K562 (cell line): Measurements from ENCODE around the gene CCL13. TPM values are rescaled to one million over a fixed set of nuclear protein-coding genes. Genes with fewer than 3 reads are reported as not detected.

ENCODE experiments used
- ATAC-seq: fragments of 200-7000 bp; cut with Tn5 transposase; 3 replicates; pipeline ENCODE4 v1.9.1; 2020; ENCODE audit warnings: moderate library complexity
- BruUV-seq: library from RNA; stranded (reverse); fragments of 400-500 nt; replicated peaks from 2 replicates; lab custom pipeline; 2021; lab: Mats Ljungman, UMichigan
- CTCF ChIA-PET: fragments of 300-600 bp; formaldehyde crosslinking; extraction: SDS; loops from one replicate; lab custom pipeline; 2021; ENCODE audit warnings: low intra/inter-chr PET ratio; lab: Yijun Ruan, JAX
- POLR2A ChIA-PET: fragments of 300-600, 350-650 bp; sonication (Branson Sonifier 250); formaldehyde crosslinking; extraction: SDS; loops from one replicate; lab custom pipeline; 2021; ENCODE audit warnings: antibody characterized with exemption, inconsistent platforms; lab: Yijun Ruan, JAX
- DNase-seq, 4 experiments: peaks; one replicate each; pipeline versions ENCODE4 v3.0.0 to v3.0.0-alpha.2; 2011 to 2018; ENCODE audit warnings: low spot score in 3 of 4, mixed read lengths in 3 of 4; ENCODE audit errors: extremely low read depth in 1 of 4
- FAIRE-seq: peaks from 2 replicates; lab custom pipeline; 2011; peaks lifted over from hg19 to GRCh38; lab: Jason Lieb, UNC
- H2AFZ ChIP-seq: 2 replicates; pipeline ENCODE4 v1.6.0; 2011; ENCODE audit warnings: low read depth, low read length, control low read depth, inconsistent platforms
- H3K27ac ChIP-seq: fragments of 200-600 bp; 3 replicates; pipeline ENCODE4 v1.8.0; 2011; ENCODE audit warnings: low read depth, mild to moderate bottlenecking, control low read depth, inconsistent platforms, low read length, moderate library complexity, mixed read lengths; ENCODE audit errors: extremely low read depth
- H3K27me3 ChIP-seq, 2 experiments: fragments of 300-600 bp in 1 of 2; 2 replicates in 1 of 2; 3 replicates in 1 of 2; pipeline versions ENCODE4 v1.6.0 to v1.8.0; 2011; ENCODE audit warnings: inconsistent platforms in 2 of 2, low read length in 2 of 2, mild to moderate bottlenecking in 1 of 2, mixed read lengths in 1 of 2, moderate library complexity in 1 of 2; ENCODE audit not compliant: control insufficient read depth in 2 of 2, insufficient read depth in 2 of 2
- H3K36me3 ChIP-seq: fragments of 300-600 bp; 3 replicates; pipeline ENCODE4 v1.8.0; 2011; ENCODE audit warnings: mild to moderate bottlenecking, low read length, inconsistent platforms; ENCODE audit not compliant: control insufficient read depth, insufficient read depth
- H3K4me1 ChIP-seq, 2 experiments: fragments of 200-600 bp in 1 of 2; replicated peaks in 1 of 2; 2 replicates in 1 of 2; 3 replicates in 1 of 2; pipeline versions ENCODE4 v1.5.1 to v1.8.0; 2011; ENCODE audit warnings: inconsistent platforms in 2 of 2, low read length in 2 of 2, mild to moderate bottlenecking in 1 of 2, mixed read lengths in 1 of 2, moderate library complexity in 1 of 2; ENCODE audit not compliant: control insufficient read depth in 2 of 2, insufficient read depth in 2 of 2
- H3K4me2 ChIP-seq: 2 replicates; pipeline ENCODE4 v1.6.1; 2011; ENCODE audit warnings: low read length, control low read depth, inconsistent platforms, mixed read lengths; ENCODE audit not compliant: insufficient read depth
- H3K4me3 ChIP-seq: fragments of 200-600 bp; sonication (generic), shearing (Covaris generic); 2 replicates; pipeline ENCODE4 v1.5.1; 2016; ENCODE audit warnings: control low read depth, inconsistent platforms
- H3K79me2 ChIP-seq: fragments of 200-600 bp; 3 replicates; pipeline ENCODE4 v1.8.0; 2011; ENCODE audit warnings: low read length, inconsistent platforms; ENCODE audit not compliant: control insufficient read depth, insufficient read depth
- H3K9ac ChIP-seq, 2 experiments: 2 replicates each; pipeline versions ENCODE4 v1.6.0 to v1.6.1; 2011; ENCODE audit warnings: low read depth in 2 of 2, low read length in 2 of 2, control low read depth in 1 of 2, inconsistent platforms in 1 of 2, mild to moderate bottlenecking in 1 of 2, mixed read lengths in 1 of 2; ENCODE audit not compliant: insufficient read depth in 1 of 2
- H3K9me1 ChIP-seq: one replicate; pipeline ENCODE4 v1.6.0; 2011; ENCODE audit warnings: inconsistent platforms, mild to moderate bottlenecking, low read length, moderate library complexity; ENCODE audit not compliant: control insufficient read depth, insufficient read depth
- H3K9me3 ChIP-seq: replicated peaks from 2 replicates; pipeline ENCODE4 v1.5.1; 2011; ENCODE audit warnings: low read depth, low read length, inconsistent platforms; ENCODE audit not compliant: control insufficient read depth, insufficient read depth
- H4K20me1 ChIP-seq: replicated peaks from 2 replicates; pipeline ENCODE4 v1.6.1; 2011; ENCODE audit warnings: low read length, inconsistent platforms, mixed read lengths; ENCODE audit not compliant: control insufficient read depth, insufficient read depth
- ATF7 ChIP-seq: fragments of 450-650 bp; IDR thresholded peaks from 2 replicates; pipeline ENCODE4 v1.7.1; 2014; ENCODE audit warnings: mild to moderate bottlenecking, moderate library complexity
- C11orf30 ChIP-seq: fragments of 450-650 bp; IDR thresholded peaks from 2 replicates; pipeline ENCODE4 v1.6.1; 2016; ENCODE audit warnings: low read depth, mild to moderate bottlenecking
- ELF1 ChIP-seq: fragments of 200-800 bp; sonication (Bioruptor generic); IDR thresholded peaks from 2 replicates; pipeline ENCODE4 v1.6.1; 2016; ENCODE audit warnings: missing genetic modification characterization, missing compliant biosample characterization
- KAT8 ChIP-seq: fragments of 450-650 bp; IDR thresholded peaks from 2 replicates; pipeline ENCODE4 v1.6.1; 2016; ENCODE audit warnings: low read depth, mild to moderate bottlenecking
- MAFF ChIP-seq: IDR thresholded peaks from 2 replicates; pipeline ENCODE4 v1.6.1; 2012; ENCODE audit warnings: low read length, improper control_type of control experiment
- MAFG ChIP-seq: fragments of 450-650 bp; conservative IDR thresholded peaks from 2 replicates; pipeline ENCODE4 v1.6.1; 2016; ENCODE audit warnings: missing genetic modification characterization, missing compliant biosample characterization
- MAFK ChIP-seq: IDR thresholded peaks from 2 replicates; pipeline ENCODE4 v1.6.1; 2011; ENCODE audit warnings: low read length, improper control_type of control experiment
- NFE2 ChIP-seq: IDR thresholded peaks from 2 replicates; pipeline ENCODE4 v1.6.1; 2014; ENCODE audit warnings: antibody characterized with exemption, low read depth
- SUPT5H ChIP-seq: fragments of 450-650 bp; IDR thresholded peaks from 2 replicates; pipeline ENCODE4 v1.6.1; 2016
- ZFP36 ChIP-seq: fragments of 150-350 bp; IDR thresholded peaks from 2 replicates; pipeline ENCODE4 v1.6.1; 2018; ENCODE audit warnings: low read length, low read depth; ENCODE audit not compliant: partially characterized antibody
- ZNF316 ChIP-seq: fragments of 450-650 bp; IDR thresholded peaks from 2 replicates; pipeline ENCODE4 v1.6.1; 2016
- ZNF551 ChIP-seq: fragments of 250-450 bp; sonication (Bioruptor Pico); IDR thresholded peaks from 2 replicates; pipeline ENCODE4 v1.5.0; 2021; ENCODE audit warnings: mild to moderate bottlenecking, moderate library complexity
- WGBS: fragments of 100-300 bp; shearing (Covaris generic); methylation state at CpG from one replicate; pipeline ENCODE4 v1.1.6; 2016; ENCODE audit warnings: low coverage, mixed read lengths; ENCODE audit not compliant: insufficient coverage; ENCODE audit errors: missing lambda C conversion rate; 5-methylcytosine and 5-hydroxymethylcytosine counted together
- in situ Hi-C: fragments of 300-500 bp; cut with MboI; formaldehyde crosslinking; loops from 4 replicates; pipeline ENCODE4 v1.15.0; 2018; ENCODE audit warnings: inconsistent platforms, mixed read lengths
- intact Hi-C: fragments of 100-400 bp; cut with micrococcal nuclease; formaldehyde crosslinking; loops from 2 replicates; pipeline ENCODE4 v1.14.2; 2022
- polyA plus RNA-seq, 8 experiments: library from polyadenylated mRNA; depleted of rRNA in 4 of 8; stranded (reverse) in 5 of 8; unstranded in 3 of 8; fragments of >200 nt; fragmentation: Nextera tagmentation in 2 of 8; fragmentation: Illumina TruSeq in 1 of 8; extraction: Ambion mirVana in 2 of 8; extraction: Trizol in 1 of 8; gene quantifications; 2 replicates each; pipeline versions ENCODE4 v1.2.1 to v1.2.3, GENCODE V29; 2011 to 2014; ENCODE audit warnings: inconsistent platforms in 1 of 8, missing spikeins in 1 of 8
- total RNA-seq, 7 experiments: library from RNA; depleted of rRNA in 6 of 7; stranded (reverse); fragments of >200 nt in 6 of 7; fragmentation: Illumina TruSeq in 2 of 7; extraction: Trizol in 2 of 7; gene quantifications; 2 replicates each; pipeline versions ENCODE4 v1.2.1 to v1.2.3, GENCODE V29; 2011 to 2021; ENCODE audit warnings: low replicate concordance in 1 of 7
- TF ChIP-seq, protein P1 (sequence below): fragments of 450-650 bp; formaldehyde crosslinking; conservative IDR thresholded peaks from 2 replicates; pipeline ENCODE4 v1.4.0; 2022; ENCODE audit warnings: mild to moderate bottlenecking, missing genetic modification characterization
- TF ChIP-seq, protein P2 (sequence below), 2 experiments: fragments of 450-650 bp in 1 of 2; sonication (generic) in 1 of 2; formaldehyde crosslinking in 1 of 2; IDR thresholded peaks in 1 of 2; conservative IDR thresholded peaks in 1 of 2; 2 replicates each; pipeline versions ENCODE4 v1.6.1 to v1.8.1; 2016 to 2023; ENCODE audit warnings: mild to moderate bottlenecking in 2 of 2, moderate library complexity in 2 of 2, inconsistent platforms in 1 of 2, missing genetic modification reagents in 1 of 2

CCL13 gene
- total and polyA plus RNA-seq, 9 of the 15 experiments (the other 6 are each of a cell fraction or from before 2014, with no cell fraction given), result not detected

DNA sequence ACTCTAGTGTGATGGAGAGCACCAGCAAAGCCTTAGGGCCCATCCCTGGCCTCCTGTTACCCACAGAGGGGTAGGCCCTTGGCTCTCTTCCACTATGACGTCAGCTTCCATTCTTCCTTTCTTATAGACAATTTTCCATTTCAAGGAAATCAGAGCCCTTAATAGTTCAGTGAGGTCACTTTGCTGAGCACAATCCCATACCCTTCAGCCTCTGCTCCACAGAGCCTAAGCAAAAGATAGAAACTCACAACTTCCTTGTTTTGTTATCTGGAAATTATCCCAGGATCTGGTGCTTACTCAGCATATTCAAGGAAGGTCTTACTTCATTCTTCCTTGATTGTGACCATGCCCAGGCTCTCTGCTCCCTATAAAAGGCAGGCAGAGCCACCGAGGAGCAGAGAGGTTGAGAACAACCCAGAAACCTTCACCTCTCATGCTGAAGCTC is 37.2 kb upstream of the CCL13 start, which contains the start of gene CCL8:
TSS of gene CCL8 (plus strand) at position 397 of the 445 bp plus-strand sequence. CDS start 67 bp downstream, outside the sequence.
- Histone ChIP-seq H2AFZ (no peak within 1 kb of the TSS), H3K9ac (no peak within 1 kb of the TSS), H3K36me3 (no peaks in the 10 kb centered on the region), H3K4me1 (no peaks in the 10 kb centered on the region; a peak in 1 of 5 replicates), H4K20me1 (no peaks in the 10 kb centered on the region), H3K79me2 (no peaks in the 10 kb centered on the region), H3K4me3 (no peak within 1 kb of the TSS), H3K9me1 (no peaks in the 10 kb centered on the region), H3K27me3 (no peaks in the 10 kb centered on the region), H3K27ac (no peak within 1 kb of the TSS), H3K4me2 (no peak within 1 kb of the TSS), H3K9me3 (no peaks in the 10 kb centered on the region)
- TF ChIP-seq MAFK (peak; percentile 95), KAT8 (no peak), ZFP36 (no peak), ELF1 (tag) (0 out of 2 replicates have a peak, but pooled peaks have one; percentile 48), NFE2 (peak; percentile 73), ZNF316 (peak; percentile 92), ATF7 (peak; percentile 56; the same call in 1 of the 2 replicates), SUPT5H (no peak), MAFG (tag) (peak; percentile 95), C11orf30 (peak; percentile 95), ZNF551 (CRISPR knock-in tag) (no peak), MAFF (peak; percentile 95)
- TF ChIP-seq, protein P1, sequence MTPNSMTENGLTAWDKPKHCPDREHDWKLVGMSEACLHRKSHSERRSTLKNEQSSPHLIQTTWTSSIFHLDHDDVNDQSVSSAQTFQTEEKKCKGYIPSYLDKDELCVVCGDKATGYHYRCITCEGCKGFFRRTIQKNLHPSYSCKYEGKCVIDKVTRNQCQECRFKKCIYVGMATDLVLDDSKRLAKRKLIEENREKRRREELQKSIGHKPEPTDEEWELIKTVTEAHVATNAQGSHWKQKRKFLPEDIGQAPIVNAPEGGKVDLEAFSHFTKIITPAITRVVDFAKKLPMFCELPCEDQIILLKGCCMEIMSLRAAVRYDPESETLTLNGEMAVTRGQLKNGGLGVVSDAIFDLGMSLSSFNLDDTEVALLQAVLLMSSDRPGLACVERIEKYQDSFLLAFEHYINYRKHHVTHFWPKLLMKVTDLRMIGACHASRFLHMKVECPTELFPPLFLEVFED (CRISPR knock-in tag), result no peak
- TF ChIP-seq, protein P2, sequence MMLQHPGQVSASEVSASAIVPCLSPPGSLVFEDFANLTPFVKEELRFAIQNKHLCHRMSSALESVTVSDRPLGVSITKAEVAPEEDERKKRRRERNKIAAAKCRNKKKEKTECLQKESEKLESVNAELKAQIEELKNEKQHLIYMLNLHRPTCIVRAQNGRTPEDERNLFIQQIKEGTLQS (IDR thresholded peaks at IDR 0.05), result 0 out of 2 replicates have a peak, but pooled peaks have one; percentile 16
- TF ChIP-seq, protein P2 (CRISPR knock-in tag; conservative IDR thresholded peaks at IDR 0.05), result no peak
- 0% methylated on average over 2 of the region's 2 CpGs for WGBS
- no peak for ATAC-seq
- POLR2A ChIA-PET, result no interaction called here
- FAIRE-seq, result no peak
- CTCF ChIA-PET, result no interaction called here
- no peak for DNase-seq
- intact Hi-C loops, result loop anchor here (5.0 kb wide), 1 partner anchor 43 kb away; the partner anchor contains the start of gene CCL1
- in situ Hi-C loops, result no loop called here
- no TSS peak for BruUV-seq
